GM19035 (cell line): Measurements from ENCODE around the gene RABEP2.
"Not testable (repeated sequence)": the region's sequence is repeated elsewhere in the genome, so short reads cannot be mapped to it uniquely, and the experiment has no call there.

ENCODE experiments used
- ATAC-seq: cut with Tn5 transposase; IDR thresholded peaks from one replicate; pipeline ENCODE4 v1.9.1; 2021; ENCODE audit not compliant: unreplicated experiment

Gene RABEP2

GRCh38 chr16:28924762-28925385 lies at the start of gene RABEP2:
TSS of gene RABEP2 (minus strand) at chr16:28925238. CDS start at chr16:28925163, 75 bp downstream.
- peak; percentile 70 for ATAC-seq

GRCh38 chr16:28974437-28975157 lies 49.6 kb upstream of the RABEP2 start, which contains the start of gene SPNS1:
TSS of gene SPNS1 (plus strand) at chr16:28974778. CDS start at chr16:28975152, 374 bp downstream.
- peak; percentile 90 for ATAC-seq

- peak; percentile 18 for ATAC-seq
Observed at GRCh38 chr16:28974007-28974436, 49.0 kb upstream of the RABEP2 start.

GRCh38 chr16:28969696-28970095 lies 44.7 kb upstream of the RABEP2 start:
- ATAC-seq, result not testable (repeated sequence)

GRCh38 chr16:28967156-28967555 lies 42.1 kb upstream of the RABEP2 start:
- no peak for ATAC-seq

GRCh38 chr16:28964496-28964895 lies 39.5 kb upstream of the RABEP2 start:
- no peak for ATAC-seq

GRCh38 chr16:28964072-28964471 lies 39.0 kb upstream of the RABEP2 start:
- ATAC-seq, result no peak

GRCh38 chr16:28958836-28959235 lies 33.8 kb upstream of the RABEP2 start:
- ATAC-seq, result no peak

- ATAC-seq, result no peak
Observed at GRCh38 chr16:28958216-28958615, 33.2 kb upstream of the RABEP2 start.

- ATAC-seq, result no peak
Observed at GRCh38 chr16:28951410-28951943, 26.4 kb upstream of the RABEP2 start.

- peak; percentile 94 for ATAC-seq
Observed at GRCh38 chr16:28950648-28951409, 25.8 kb upstream of the RABEP2 start, which contains the start of gene NFATC2IP. TSS of gene NFATC2IP (plus strand) at chr16:28950937. CDS start at chr16:28951012, 75 bp downstream.

- ATAC-seq, result no peak
Observed at GRCh38 chr16:28946681-28947080, 21.6 kb upstream of the RABEP2 start.

- no peak for ATAC-seq
Observed at GRCh38 chr16:28943281-28943680, 18.2 kb upstream of the RABEP2 start.

GRCh38 chr16:28939825-28940224 lies 14.8 kb upstream of the RABEP2 start:
- not testable (repeated sequence) for ATAC-seq

GRCh38 chr16:28938721-28939120 lies 13.7 kb upstream of the RABEP2 start:
- no peak for ATAC-seq

- ATAC-seq, result no peak
Observed at GRCh38 chr16:28937222-28937876, 12.3 kb upstream of the RABEP2 start.

- ATAC-seq, result no peak
Observed at GRCh38 chr16:28936784-28937155, 11.7 kb upstream of the RABEP2 start.

- ATAC-seq, result peak; percentile 76
Observed at GRCh38 chr16:28935924-28936783, 11.1 kb upstream of the RABEP2 start.

GRCh38 chr16:28935346-28935745 lies 10.3 kb upstream of the RABEP2 start:
- ATAC-seq, result no peak

GRCh38 chr16:28933171-28933570 lies 8.1 kb upstream of the RABEP2 start:
- ATAC-seq, result no peak
